ENCODE data around the gene MRPS34.
"Not testable (repeated sequence)": the region's sequence is repeated elsewhere in the genome, so short reads cannot be mapped to it uniquely, and the experiment has no call there.

MRPS34 gene

DNA sequence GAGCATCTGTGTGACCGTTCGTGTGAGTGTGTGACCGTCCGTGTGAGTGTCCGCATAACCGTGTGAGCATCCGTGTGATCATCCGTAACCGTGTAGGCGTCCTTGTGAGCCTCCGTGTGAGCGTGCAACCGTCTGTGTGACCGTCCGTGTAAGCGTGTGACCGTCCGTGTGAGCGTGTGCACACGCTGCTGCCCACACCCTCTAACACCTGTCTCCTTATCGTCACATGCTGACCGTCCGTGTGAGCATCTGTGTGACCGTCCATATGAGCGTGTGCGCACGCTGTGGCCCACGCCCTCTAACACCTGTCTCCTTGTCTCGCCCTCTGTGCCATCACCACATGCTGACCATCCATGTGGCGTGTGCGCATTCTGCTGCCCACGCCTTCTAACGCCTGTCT lies 32.7 kb downstream of the MRPS34 start:
- TF ChIP-seq CTCF (IDR thresholded peaks at IDR 0.05; ENCODE audit: low read depth, low read length) = no peak
- no peak overlapping the region for H3K4me3 ChIP-seq (ENCODE audit: low read depth, low read length)

DNA sequence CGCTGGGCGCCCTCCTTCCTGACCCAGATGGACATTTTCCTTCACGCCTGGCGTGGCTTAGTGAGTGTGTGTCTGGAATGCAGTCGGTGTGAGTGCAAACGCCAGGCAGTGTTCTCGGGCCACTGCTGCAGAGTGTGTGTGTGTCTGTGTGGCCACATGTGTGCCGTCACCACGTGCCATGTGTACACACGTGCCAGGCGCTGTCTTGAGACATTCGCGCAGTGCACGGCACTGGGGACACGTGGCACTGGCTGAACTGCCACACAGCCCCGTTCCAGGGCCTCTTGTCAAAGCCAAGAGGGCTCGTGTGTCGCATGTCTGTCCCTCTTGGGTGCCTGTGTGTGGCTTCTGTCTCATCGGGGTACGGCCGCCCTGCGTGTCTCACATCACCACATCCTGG lies 38.1 kb downstream of the MRPS34 start:
- no peak for TF ChIP-seq CTCF (IDR thresholded peaks at IDR 0.05; ENCODE audit: low read depth, low read length)
- no peak overlapping the region for H3K4me3 ChIP-seq (ENCODE audit: low read depth, low read length)

DNA sequence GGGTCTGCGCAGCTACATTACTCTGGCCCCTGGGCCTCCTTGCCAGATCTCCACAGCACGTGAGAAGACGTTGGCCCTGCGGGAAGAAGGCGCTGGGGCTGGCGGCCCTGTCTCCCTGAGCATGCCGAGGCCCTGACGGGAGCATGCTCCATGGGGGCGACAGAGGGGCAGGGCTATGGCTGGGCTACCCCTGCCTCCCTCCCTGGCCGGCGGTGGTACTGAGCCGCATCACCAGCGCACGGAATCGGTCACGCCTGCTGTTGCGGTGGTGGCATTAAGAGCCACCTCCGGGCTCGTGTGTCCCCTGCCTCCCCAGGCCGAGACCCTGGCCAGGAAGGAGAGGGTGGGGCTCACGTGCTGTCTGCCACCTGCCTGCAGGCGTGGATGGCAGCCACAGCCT lies 38.8 kb downstream of the MRPS34 start:
- no peak for TF ChIP-seq CTCF (IDR thresholded peaks at IDR 0.05; ENCODE audit: low read depth, low read length)

GRCh38 chr16:1732551-1732987 lies 40.4 kb downstream of the MRPS34 start:
- not testable (repeated sequence) for H3K4me3 ChIP-seq (ENCODE audit: low read depth, low read length)

More for the DNA sequence above, 38.8 kb downstream of the MRPS34 start:
- no peak overlapping the region for H3K4me3 ChIP-seq (ENCODE audit: low read depth, low read length)

GRCh38 chr16:1732071-1732470 lies 40.9 kb downstream of the MRPS34 start:
- no peak overlapping the region for H3K4me3 ChIP-seq (ENCODE audit: low read depth, low read length)
- no peak for TF ChIP-seq CTCF (IDR thresholded peaks at IDR 0.05; ENCODE audit: low read depth, low read length)

DNA sequence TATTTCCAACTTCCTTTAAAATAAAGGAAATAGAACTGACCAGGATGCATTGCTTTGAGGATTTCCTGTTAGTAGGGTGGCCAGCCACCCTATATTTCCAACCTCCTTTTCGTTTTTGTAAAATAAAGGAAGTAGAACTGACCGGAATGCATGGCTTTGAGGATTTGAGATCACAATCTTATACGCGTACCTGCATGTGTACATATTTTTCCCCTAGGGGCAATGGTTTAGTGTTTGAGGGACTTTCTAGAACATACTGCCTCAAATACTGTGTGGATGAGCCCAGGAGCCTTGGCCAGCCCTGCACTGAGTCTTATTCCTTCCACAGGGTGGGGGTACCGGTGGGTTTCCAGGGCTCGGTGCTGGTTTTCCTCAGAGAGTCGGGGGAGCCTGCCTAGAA lies 41.3 kb downstream of the MRPS34 start:
- no peak for TF ChIP-seq CTCF (IDR thresholded peaks at IDR 0.05; ENCODE audit: low read depth, low read length)

GRCh38 chr16:1731073-1731472 lies 41.9 kb downstream of the MRPS34 start:
- H3K4me3 ChIP-seq (ENCODE audit: low read depth, low read length) = no peak overlapping the region
- no peak for TF ChIP-seq CTCF (IDR thresholded peaks at IDR 0.05; ENCODE audit: low read depth, low read length)

More for the DNA sequence above, 41.3 kb downstream of the MRPS34 start:
- no peak overlapping the region for H3K4me3 ChIP-seq (ENCODE audit: low read depth, low read length)

GRCh38 chr16:1729445-1729844 lies 43.5 kb downstream of the MRPS34 start:
- H3K4me3 ChIP-seq (ENCODE audit: low read depth, low read length) = no peak overlapping the region

More at GRCh38 chr16:1729445-1729844, 43.5 kb downstream of the MRPS34 start:
- TF ChIP-seq CTCF (IDR thresholded peaks at IDR 0.05; ENCODE audit: low read depth, low read length) = no peak
